Activated CD8-positive, alpha-beta T cell treated with anti-CD3 and anti-CD28 coated beads for 36 hours (primary cell): ENCODE results near the gene LTA. TPM values are rescaled to one million over a fixed set of nuclear protein-coding genes. Genes with fewer than 3 reads are reported as not detected.

Experiments
- ATAC-seq: fragments of 200-7000 bp; cut with Tn5 transposase; one replicate; pipeline ENCODE4 v1.10.0; 2021; ENCODE audit warnings: mild to moderate bottlenecking, moderate library complexity
- CTCF ChIA-PET: fragments of 350-600 bp; sonication (Branson Sonifier 250); formaldehyde crosslinking; loops from one replicate; lab custom pipeline; 2021; ENCODE audit warnings: antibody characterized with exemption; lab: Charles Lee
- POLR2A ChIA-PET: fragments of 350-600 bp; sonication (Branson Sonifier 250); formaldehyde crosslinking; loops from one replicate; lab custom pipeline; 2021; ENCODE audit warnings: antibody characterized with exemption; lab: Charles Lee
- DNase-seq: peaks from one replicate; pipeline ENCODE4 v3.0.0-alpha.2; 2020
- H3K27ac Mint-ChIP-seq: one replicate; pipeline ENCODE4 v1.8.0; 2021; ENCODE audit warnings: mild to moderate bottlenecking, mixed read lengths
- H3K27me3 Mint-ChIP-seq: one replicate; pipeline ENCODE4 v1.8.0; 2021; ENCODE audit warnings: mixed read lengths
- H3K36me3 Mint-ChIP-seq: one replicate; pipeline ENCODE4 v1.8.0; 2021; ENCODE audit warnings: low read depth, mixed read lengths
- H3K4me1 Mint-ChIP-seq: one replicate; pipeline ENCODE4 v1.8.0; 2021; ENCODE audit warnings: low read depth, mixed read lengths
- H3K4me3 Mint-ChIP-seq: one replicate; pipeline ENCODE4 v1.8.0; 2021; ENCODE audit warnings: mild to moderate bottlenecking, moderate library complexity, mixed read lengths
- H3K9me3 Mint-ChIP-seq: one replicate; pipeline ENCODE4 v1.8.0; 2021; ENCODE audit warnings: mixed read lengths
- intact Hi-C: fragments of 100-400 bp; cut with micrococcal nuclease; formaldehyde crosslinking; loops from one replicate; pipeline ENCODE4 v1.10.0; 2022
- total RNA-seq, 2 experiments: library from RNA; stranded (reverse); gene quantifications; one replicate each; pipeline ENCODE4 v1.2.3, GENCODE V29; 2021
- TF ChIP-seq, protein P1 (sequence below): fragments of 200-600 bp; IDR thresholded peaks from one replicate; pipeline ENCODE4 v1.8.0; 2022; ENCODE audit warnings: antibody characterized with exemption, mild to moderate bottlenecking

The LTA gene
- total RNA-seq, 2 experiments from 2014 or later: 713 to 724 TPM

GRCh38 chr6:31558318-31558625 lies 13.8 kb upstream of the LTA start:
- peak overlapping the region; percentile 56 for H3K4me3 Mint-ChIP-seq
- ATAC-seq (no peak), DNase-seq (no peak)
- H3K9me3 Mint-ChIP-seq: no peaks in the 10 kb centered on the region
- TF ChIP-seq, protein P1, sequence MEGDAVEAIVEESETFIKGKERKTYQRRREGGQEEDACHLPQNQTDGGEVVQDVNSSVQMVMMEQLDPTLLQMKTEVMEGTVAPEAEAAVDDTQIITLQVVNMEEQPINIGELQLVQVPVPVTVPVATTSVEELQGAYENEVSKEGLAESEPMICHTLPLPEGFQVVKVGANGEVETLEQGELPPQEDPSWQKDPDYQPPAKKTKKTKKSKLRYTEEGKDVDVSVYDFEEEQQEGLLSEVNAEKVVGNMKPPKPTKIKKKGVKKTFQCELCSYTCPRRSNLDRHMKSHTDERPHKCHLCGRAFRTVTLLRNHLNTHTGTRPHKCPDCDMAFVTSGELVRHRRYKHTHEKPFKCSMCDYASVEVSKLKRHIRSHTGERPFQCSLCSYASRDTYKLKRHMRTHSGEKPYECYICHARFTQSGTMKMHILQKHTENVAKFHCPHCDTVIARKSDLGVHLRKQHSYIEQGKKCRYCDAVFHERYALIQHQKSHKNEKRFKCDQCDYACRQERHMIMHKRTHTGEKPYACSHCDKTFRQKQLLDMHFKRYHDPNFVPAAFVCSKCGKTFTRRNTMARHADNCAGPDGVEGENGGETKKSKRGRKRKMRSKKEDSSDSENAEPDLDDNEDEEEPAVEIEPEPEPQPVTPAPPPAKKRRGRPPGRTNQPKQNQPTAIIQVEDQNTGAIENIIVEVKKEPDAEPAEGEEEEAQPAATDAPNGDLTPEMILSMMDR: no peak
- H3K4me1 Mint-ChIP-seq: peaks cover 76% of the 10 kb centered on the region
- CTCF ChIA-PET: interaction anchor here (1.5 to 56.2 kb wide), 3 partner anchors 11 to 34 kb away, joined by 7 to 2542 read pairs (median 45); partner anchors contain the start of genes ATP6V1G2, LST1, LTA and LTB
- intact Hi-C loops: loop anchor here (2.0 kb wide), 1 partner anchor 17 kb away; the partner anchor contains the start of gene TNF
- POLR2A ChIA-PET: interaction anchor here (1.1 to 35.7 kb wide), 5 partner anchors 8 to 61 kb away, joined by 4 to 1181 read pairs (median 6); partner anchors contain the start of genes LST1, LTA, LTB and MICB
- peak overlapping the region; percentile 90 for H3K27ac Mint-ChIP-seq
- no peaks in the 10 kb centered on the region for H3K27me3 Mint-ChIP-seq
- peaks cover 41% of the 10 kb centered on the region for H3K36me3 Mint-ChIP-seq

- Mint-ChIP-seq H3K9me3 (no peaks in the 10 kb centered on the region), H3K27me3 (no peaks in the 10 kb centered on the region), H3K27ac (peak overlapping the region; percentile 90), H3K4me1 (peaks cover 80% of the 10 kb centered on the region), H3K4me3 (peak overlapping the region; percentile 56), H3K36me3 (peaks cover 45% of the 10 kb centered on the region)
- CTCF ChIA-PET: interaction anchor here (1.5 to 56.2 kb wide), 5 partner anchors 8 to 33 kb away, joined by 5 to 2542 read pairs (median 25); partner anchors contain the start of genes ATP6V1G2, LST1, LTA and LTB
- intact Hi-C loops: loop anchor here (1.0 to 2.0 kb wide), 2 partner anchors 9 to 16 kb away; partner anchors contain the start of gene TNF
- ATAC-seq (peak; percentile 54), DNase-seq (peak; percentile 85)
- POLR2A ChIA-PET: interaction anchor here (1.1 to 35.7 kb wide), 7 partner anchors 7 to 93 kb away, joined by 3 to 1181 read pairs (median 4); partner anchors contain the start of genes BAG6, LST1, LTA and LTB
- TF ChIP-seq, protein P1: no peak
Observed at GRCh38 chr6:31558631-31559500, 13.2 kb upstream of the LTA start.

DNA sequence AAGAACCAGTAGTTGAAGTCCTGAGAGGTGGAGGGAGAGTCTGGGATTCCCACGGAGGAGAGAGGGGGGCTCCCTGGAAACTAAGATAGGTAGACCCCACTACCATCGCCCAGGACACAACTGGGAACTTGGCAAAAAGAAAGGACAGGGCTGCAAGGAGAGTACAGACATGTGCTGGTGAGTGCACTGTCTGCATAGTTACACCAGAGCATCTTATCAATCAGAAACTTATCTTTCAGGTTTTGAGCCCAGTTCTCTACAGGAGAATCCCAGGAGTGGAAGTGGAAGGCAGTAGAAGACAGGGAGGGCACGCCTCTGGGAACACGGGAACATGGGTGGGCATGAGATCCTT lies 12.5 kb upstream of the LTA start:
- no peak for DNase-seq
- Mint-ChIP-seq H3K4me3 (peak overlapping the region; percentile 56), H3K27me3 (no peaks in the 10 kb centered on the region), H3K36me3 (peaks cover 45% of the 10 kb centered on the region), H3K27ac (peak overlapping the region; percentile 90), H3K9me3 (no peaks in the 10 kb centered on the region), H3K4me1 (peaks cover 76% of the 10 kb centered on the region)
- POLR2A ChIA-PET: interaction anchor here (1.2 to 35.7 kb wide), 7 partner anchors 8 to 93 kb away, joined by 3 to 1181 read pairs (median 5); partner anchors contain the start of genes BAG6, DDX39B, LST1 and LTA
- ATAC-seq: peak; percentile 34
- CTCF ChIA-PET: interaction anchor here (1.5 to 56.2 kb wide), 5 partner anchors 9 to 32 kb away, joined by 5 to 2542 read pairs (median 25); partner anchors contain the start of genes ATP6V1G2, LST1, LTA and LTB
- intact Hi-C loops: loop anchor here (1.0 to 2.0 kb wide), 2 partner anchors 9 to 15 kb away; partner anchors contain the start of gene TNF
- TF ChIP-seq, protein P1: no peak

DNA sequence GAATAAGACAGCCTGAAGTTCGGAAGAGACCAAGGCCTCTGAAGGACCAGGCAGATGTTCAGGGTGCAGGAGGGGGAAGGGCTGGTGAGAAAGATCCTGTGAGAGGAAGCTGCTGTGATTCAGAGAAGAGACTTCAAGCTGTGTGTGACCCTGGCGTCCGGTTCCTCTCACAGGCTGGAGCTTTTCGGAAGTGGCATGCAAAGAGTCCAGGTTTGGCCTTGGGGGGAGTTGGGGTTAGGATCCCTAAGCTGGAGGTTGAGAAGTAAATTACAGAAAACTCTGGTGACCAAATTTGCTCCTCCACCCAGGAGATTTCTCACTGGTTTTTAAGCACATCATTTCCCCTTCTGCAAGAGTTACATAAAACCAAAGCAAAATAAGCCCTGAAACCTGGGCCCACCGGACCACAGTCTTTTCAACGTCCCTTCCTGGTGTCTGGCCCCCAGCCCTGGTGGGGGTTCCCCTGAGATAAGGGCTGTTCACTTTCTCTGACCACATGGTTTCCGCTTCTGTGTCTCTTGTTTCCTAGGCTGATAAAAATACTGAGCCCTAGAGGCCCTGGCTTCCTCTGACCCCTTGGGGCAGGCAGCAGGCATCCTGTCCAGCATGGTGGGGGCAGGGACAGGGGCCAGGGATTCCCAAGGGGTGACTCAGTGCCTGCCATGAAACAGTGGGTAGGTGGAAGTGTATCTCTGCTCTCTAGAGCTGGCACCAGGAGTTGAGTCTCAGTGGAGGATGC lies 12.0 kb upstream of the LTA start:
- ATAC-seq (peak; percentile 69), DNase-seq (peak; percentile 86)
- TF ChIP-seq, protein P1: no peak
- CTCF ChIA-PET: interaction anchor here (0.6 to 56.2 kb wide), 6 partner anchors 9 to 38 kb away, joined by 3 to 2542 read pairs (median 16); partner anchors contain the start of genes ATP6V1G2, LST1, LTA and LTB
- no peaks in the 10 kb centered on the region for H3K27me3 Mint-ChIP-seq
- H3K9me3 Mint-ChIP-seq: no peaks in the 10 kb centered on the region
- peaks cover 78% of the 10 kb centered on the region for H3K4me1 Mint-ChIP-seq
- peak overlapping the region; percentile 90 for H3K27ac Mint-ChIP-seq
- POLR2A ChIA-PET: interaction anchor here (1.2 to 35.7 kb wide), 7 partner anchors 9 to 92 kb away, joined by 3 to 1181 read pairs (median 8); partner anchors contain the start of genes BAG6, DDX39B, LST1 and LTA
- H3K4me3 Mint-ChIP-seq: peak overlapping the region; percentile 56
- intact Hi-C loops: loop anchor here (1.0 to 10.0 kb wide), 3 partner anchors 8 to 265 kb away; partner anchors contain the start of genes HSPA1B and TNF
- peaks cover 49% of the 10 kb centered on the region for H3K36me3 Mint-ChIP-seq
